PC-9 (cell line): ENCODE results near the gene MSH3. TPM values are rescaled to one million over a fixed set of nuclear protein-coding genes. Genes with fewer than 3 reads are reported as not detected.
"Not testable (repeated sequence)": the region's sequence is repeated elsewhere in the genome, so short reads cannot be mapped to it uniquely, and the experiment has no call there.

Experiments used
- BruUV-seq: library from RNA; stranded (reverse); fragments of 400-500 nt; replicated peaks from 2 replicates; lab custom pipeline; 2021; lab: Mats Ljungman, UMichigan
- CTCF ChIA-PET: fragments of 300-600 bp; sonication (Branson Sonifier 250); formaldehyde crosslinking; loops from one replicate; lab custom pipeline; 2022; ENCODE audit warnings: antibody characterized with exemption; lab: Charles Lee
- POLR2A ChIA-PET: fragments of 300-600 bp; sonication (Branson Sonifier 250); formaldehyde crosslinking; loops from one replicate; lab custom pipeline; 2022; ENCODE audit warnings: antibody characterized with exemption; ENCODE audit not compliant: unreplicated experiment; lab: Charles Lee
- DNase-seq, 2 experiments: peaks; one replicate each; pipeline versions ENCODE4 v3.0.0 to v3.0.0-alpha.2; 2015 to 2022; ENCODE audit warnings: mixed read lengths in 1 of 2
- H2AFZ ChIP-seq: fragments of 200-600 bp; sonication (generic); 2 replicates; pipeline ENCODE4 v1.8.1; 2017; ENCODE audit warnings: antibody characterized with exemption
- H3F3A ChIP-seq: fragments of 200-600 bp; sonication (generic); 2 replicates; pipeline ENCODE4 v1.8.1; 2017; ENCODE audit warnings: antibody characterized with exemption, mild to moderate bottlenecking, low read depth; ENCODE audit not compliant: insufficient read depth
- H3K27ac ChIP-seq: fragments of 200-600 bp; sonication (generic); 2 replicates; pipeline ENCODE4 v1.6.1; 2016; ENCODE audit warnings: mixed run types
- H3K27me3 ChIP-seq: fragments of 200-600 bp; sonication (generic); 2 replicates; pipeline ENCODE4 v1.6.1; 2016; ENCODE audit warnings: low read depth, mixed run types; ENCODE audit not compliant: insufficient read depth
- H3K36me3 ChIP-seq: fragments of 200-600 bp; sonication (generic); 2 replicates; pipeline ENCODE4 v1.6.1; 2016; ENCODE audit warnings: low read depth, mixed run types
- H3K4me1 ChIP-seq: fragments of 200-600 bp; sonication (generic); replicated peaks from 2 replicates; pipeline ENCODE4 v1.6.1; 2016; ENCODE audit warnings: mixed run types; ENCODE audit not compliant: insufficient read depth
- H3K4me2 ChIP-seq: fragments of 200-600 bp; sonication (generic); 2 replicates; pipeline ENCODE4 v1.6.1; 2017; ENCODE audit warnings: mixed run types
- H3K4me3 ChIP-seq: fragments of 200-600 bp; sonication (generic); 2 replicates; pipeline ENCODE4 v1.6.1; 2016; ENCODE audit warnings: mixed run types
- H3K79me2 ChIP-seq: fragments of 200-600 bp; sonication (generic); 2 replicates; pipeline ENCODE4 v1.6.1; 2017; ENCODE audit warnings: low read depth, mixed run types
- H3K9me2 ChIP-seq: fragments of 200-600 bp; sonication (generic); 2 replicates; pipeline ENCODE4 v1.8.1; 2017; ENCODE audit warnings: mild to moderate bottlenecking; ENCODE audit not compliant: insufficient read depth
- H3K9me3 ChIP-seq: fragments of 200-600 bp; sonication (generic); 2 replicates; pipeline ENCODE4 v1.8.1; 2016; ENCODE audit warnings: low read depth; ENCODE audit not compliant: insufficient read depth
- H4K20me1 ChIP-seq: fragments of 200-600 bp; sonication (generic); 2 replicates; pipeline ENCODE4 v1.8.1; 2017; ENCODE audit not compliant: insufficient read depth
- CTCF ChIP-seq: fragments of 200-600 bp; sonication (generic); conservative IDR thresholded peaks from 2 replicates; pipeline ENCODE4 v1.6.1; 2017; ENCODE audit warnings: mixed run types, antibody characterized with exemption, mild to moderate bottlenecking, moderate library complexity
- EZH2 ChIP-seq: fragments of 200-600 bp; sonication (generic); IDR thresholded peaks from 2 replicates; pipeline ENCODE4 v1.8.0; 2017; ENCODE audit warnings: antibody characterized with exemption, low read depth
- intact Hi-C: fragments of 100-400 bp; cut with micrococcal nuclease; formaldehyde crosslinking; loops from one replicate; pipeline ENCODE4 v1.10.0; 2022; ENCODE audit not compliant: unreplicated experiment
- total RNA-seq: library from RNA; stranded (reverse); gene quantifications from 2 replicates; pipeline ENCODE4 v1.2.3, GENCODE V29; 2021

The MSH3 gene
- total RNA-seq, 1 experiment from 2014 or later, result 16.9 TPM

- DNase-seq, result no peak
- no peaks in the 10 kb centered on the region for H3K27me3 ChIP-seq
- ChIA-PET CTCF (no interaction called here), POLR2A (no interaction called here)
- H3K9me2 ChIP-seq, result no peaks in the 10 kb centered on the region
- no peaks in the 10 kb centered on the region for H4K20me1 ChIP-seq
- no peaks in the 10 kb centered on the region for H3F3A ChIP-seq
- no peaks in the 10 kb centered on the region for H3K9me3 ChIP-seq
- no peak overlapping the region for H2AFZ ChIP-seq
- TF ChIP-seq EZH2 (no peak), CTCF (no peak)
- no peak overlapping the region for H3K4me3 ChIP-seq
- BruUV-seq, result no TSS peak
- H3K4me1 ChIP-seq, result no peaks in the 10 kb centered on the region
- H3K36me3 ChIP-seq, result no peaks in the 10 kb centered on the region
- H3K27ac ChIP-seq, result no peak overlapping the region
- intact Hi-C loops, result no loop called here
- H3K4me2 ChIP-seq, result no peak overlapping the region
- H3K79me2 ChIP-seq, result no peaks in the 10 kb centered on the region
These were observed 219.7 kb downstream of the MSH3 start for GRCh38 chr5:80874162-80874561.

GRCh38 chr5:80877592-80877991, 223.1 kb downstream of the MSH3 start:
- CTCF ChIA-PET, result no interaction called here

GRCh38 chr5:80881726-80882125, 227.3 kb downstream of the MSH3 start:
- Histone ChIP-seq H3K27me3 (no peaks in the 10 kb centered on the region), H4K20me1 (no peaks in the 10 kb centered on the region), H3K4me1 (peaks cover 9% of the 10 kb centered on the region; the same call in 1 of the 2 replicates), H3K36me3 (no peaks in the 10 kb centered on the region), H3K4me3 (no peak overlapping the region), H3K79me2 (no peaks in the 10 kb centered on the region), H3K27ac (no peak overlapping the region), H3K9me3 (no peaks in the 10 kb centered on the region), H3K4me2 (no peak overlapping the region), H3K9me2 (no peaks in the 10 kb centered on the region), H2AFZ (no peak overlapping the region), H3F3A (no peaks in the 10 kb centered on the region)
- ChIA-PET CTCF (no interaction called here), POLR2A (no interaction called here)
- no TSS peak for BruUV-seq
- no peak for DNase-seq
- no peak for TF ChIP-seq EZH2
- TF ChIP-seq CTCF, result no peak
- intact Hi-C loops, result no loop called here

More at GRCh38 chr5:80877592-80877991, 223.1 kb downstream of the MSH3 start:
- H3K79me2 ChIP-seq, result no peaks in the 10 kb centered on the region
- no peaks in the 10 kb centered on the region for H3F3A ChIP-seq
- no peaks in the 10 kb centered on the region for H3K9me2 ChIP-seq
- intact Hi-C loops, result no loop called here
- H2AFZ ChIP-seq, result no peak overlapping the region
- no peak for DNase-seq
- no peaks in the 10 kb centered on the region for H3K9me3 ChIP-seq
- no TSS peak for BruUV-seq
- H3K4me1 ChIP-seq, result no peaks in the 10 kb centered on the region
- no peaks in the 10 kb centered on the region for H3K36me3 ChIP-seq
- TF ChIP-seq EZH2, result no peak
- TF ChIP-seq CTCF, result no peak
- H4K20me1 ChIP-seq, result no peaks in the 10 kb centered on the region
- no peak overlapping the region for H3K4me3 ChIP-seq
- POLR2A ChIA-PET, result no interaction called here
- H3K4me2 ChIP-seq, result no peak overlapping the region
- no peak overlapping the region for H3K27ac ChIP-seq
- H3K27me3 ChIP-seq, result no peaks in the 10 kb centered on the region

- H3K36me3 ChIP-seq, DNase-seq, H3K4me1 ChIP-seq, intact Hi-C loops, H3K27ac ChIP-seq, H3K4me3 ChIP-seq, H3K79me2 ChIP-seq, H3F3A ChIP-seq, BruUV-seq, H3K27me3 ChIP-seq, H3K9me2 ChIP-seq, H4K20me1 ChIP-seq, H3K9me3 ChIP-seq, POLR2A ChIA-PET, H3K4me2 ChIP-seq, H2AFZ ChIP-seq, CTCF ChIA-PET: not testable (repeated sequence)
These were observed 228.9 kb downstream of the MSH3 start for GRCh38 chr5:80883390-80883789.
